ENCODE data around the gene NRG2.

GRCh38 chr5:139912804-139913203 lies 130.3 kb downstream of the NRG2 start:
- no peak for TF ChIP-seq BHLHE40 (IDR thresholded peaks at IDR 0.05; ENCODE audit: low read depth, low read length)
- TF ChIP-seq SMC3 (IDR thresholded peaks at IDR 0.05; ENCODE audit: low read depth, low read length), result no peak
- no peak for TF ChIP-seq CTCF (conservative IDR thresholded peaks at IDR 0.05; ENCODE audit: low read depth, low read length)
- TF ChIP-seq RCOR1 (IDR thresholded peaks at IDR 0.05; ENCODE audit: insufficient replicate concordance, low read length), result no peak
- no peak for TF ChIP-seq USF2 (IDR thresholded peaks at IDR 0.05; ENCODE audit: low read depth, low read length)
- no peak for TF ChIP-seq RAD21 (IDR thresholded peaks at IDR 0.05; ENCODE audit: low read length)
- TF ChIP-seq POLR2A (IDR thresholded peaks at IDR 0.05; ENCODE audit: low read depth, low read length), result no peak
- TF ChIP-seq MAFK (IDR thresholded peaks at IDR 0.05; ENCODE audit: low read depth, low read length), result no peak
- TF ChIP-seq MAZ (IDR thresholded peaks at IDR 0.05; ENCODE audit: borderline replicate concordance, low read depth, low read length), result no peak
- TF ChIP-seq CHD1 (IDR thresholded peaks at IDR 0.05; ENCODE audit: low read depth, low read length), result no peak
- no peak for TF ChIP-seq RFX5 (IDR thresholded peaks at IDR 0.05; ENCODE audit: low read depth, low read length)
- TF ChIP-seq MXI1 (IDR thresholded peaks at IDR 0.05; ENCODE audit: borderline replicate concordance, low read depth, low read length), result no peak
- TF ChIP-seq FOS (IDR thresholded peaks at IDR 0.05; ENCODE audit: low read depth, low read length), result no peak

Data from IMR-90 (cell line).